ENCODE data around the gene NEDD4.
"Not testable (repeated sequence)": the region's sequence is repeated elsewhere in the genome, so short reads cannot be mapped to it uniquely, and the experiment has no call there.

- not testable (repeated sequence) for TF ChIP-seq POLR2A (IDR thresholded peaks at IDR 0.05)
- TF ChIP-seq, protein P1, sequence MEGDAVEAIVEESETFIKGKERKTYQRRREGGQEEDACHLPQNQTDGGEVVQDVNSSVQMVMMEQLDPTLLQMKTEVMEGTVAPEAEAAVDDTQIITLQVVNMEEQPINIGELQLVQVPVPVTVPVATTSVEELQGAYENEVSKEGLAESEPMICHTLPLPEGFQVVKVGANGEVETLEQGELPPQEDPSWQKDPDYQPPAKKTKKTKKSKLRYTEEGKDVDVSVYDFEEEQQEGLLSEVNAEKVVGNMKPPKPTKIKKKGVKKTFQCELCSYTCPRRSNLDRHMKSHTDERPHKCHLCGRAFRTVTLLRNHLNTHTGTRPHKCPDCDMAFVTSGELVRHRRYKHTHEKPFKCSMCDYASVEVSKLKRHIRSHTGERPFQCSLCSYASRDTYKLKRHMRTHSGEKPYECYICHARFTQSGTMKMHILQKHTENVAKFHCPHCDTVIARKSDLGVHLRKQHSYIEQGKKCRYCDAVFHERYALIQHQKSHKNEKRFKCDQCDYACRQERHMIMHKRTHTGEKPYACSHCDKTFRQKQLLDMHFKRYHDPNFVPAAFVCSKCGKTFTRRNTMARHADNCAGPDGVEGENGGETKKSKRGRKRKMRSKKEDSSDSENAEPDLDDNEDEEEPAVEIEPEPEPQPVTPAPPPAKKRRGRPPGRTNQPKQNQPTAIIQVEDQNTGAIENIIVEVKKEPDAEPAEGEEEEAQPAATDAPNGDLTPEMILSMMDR (IDR thresholded peaks at IDR 0.05), result not testable (repeated sequence)
These were observed 9.9 kb upstream of the NEDD4 start for GRCh38 chr15:56003277-56003676.
